ENCODE results near the gene NUPR2.
"Not testable (repeated sequence)": the region's sequence is repeated elsewhere in the genome, so short reads cannot be mapped to it uniquely, and the experiment has no call there.

- not testable (repeated sequence) for TF ChIP-seq POLR2AphosphoS5 (IDR thresholded peaks at IDR 0.05; ENCODE audit: low read depth, low read length); JUND (IDR thresholded peaks at IDR 0.05); CTCF (IDR thresholded peaks at IDR 0.05 in 2 of 3, conservative IDR thresholded peaks at IDR 0.05 in 1 of 3; ENCODE audit: borderline replicate concordance in 1 of 3, insufficient read depth in 1 of 3, low read depth in 2 of 3, low read length in 2 of 3)
Observed at GRCh38 chr7:56092388-56092787, 23.8 kb downstream of the NUPR2 start.

All from HCT116 (cell line).